Glomerular visceral epithelial cell (primary cell): ENCODE data around the gene MKRN3.
"Not testable (repeated sequence)": the region's sequence is repeated elsewhere in the genome, so short reads cannot be mapped to it uniquely, and the experiment has no call there.

Source experiments
- DNase-seq: peaks from one replicate; pipeline ENCODE4 v3.0.0-alpha.2; 2016; ENCODE audit errors: extremely low spot score

MKRN3 gene

DNA sequence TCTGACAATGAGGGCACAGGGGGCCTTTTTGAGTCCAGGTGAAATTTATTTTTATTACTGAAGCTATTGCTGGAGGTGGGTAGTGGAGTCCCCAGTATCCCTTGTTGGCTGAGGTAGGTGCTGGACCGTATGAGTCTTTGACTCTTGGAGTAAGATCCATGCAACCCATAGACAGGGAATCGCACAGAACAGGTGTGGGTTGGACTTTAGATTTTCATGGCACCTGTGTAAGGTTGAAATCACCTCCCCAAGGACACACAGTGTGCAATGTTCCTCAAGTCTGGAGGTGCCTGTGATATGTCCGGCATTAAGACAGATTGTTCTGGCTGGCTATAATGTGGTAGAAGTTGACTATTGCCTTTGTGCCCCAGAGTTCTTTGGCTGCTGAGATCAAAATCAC is 23.5 kb downstream of the MKRN3 start:
- no peak for DNase-seq

DNA sequence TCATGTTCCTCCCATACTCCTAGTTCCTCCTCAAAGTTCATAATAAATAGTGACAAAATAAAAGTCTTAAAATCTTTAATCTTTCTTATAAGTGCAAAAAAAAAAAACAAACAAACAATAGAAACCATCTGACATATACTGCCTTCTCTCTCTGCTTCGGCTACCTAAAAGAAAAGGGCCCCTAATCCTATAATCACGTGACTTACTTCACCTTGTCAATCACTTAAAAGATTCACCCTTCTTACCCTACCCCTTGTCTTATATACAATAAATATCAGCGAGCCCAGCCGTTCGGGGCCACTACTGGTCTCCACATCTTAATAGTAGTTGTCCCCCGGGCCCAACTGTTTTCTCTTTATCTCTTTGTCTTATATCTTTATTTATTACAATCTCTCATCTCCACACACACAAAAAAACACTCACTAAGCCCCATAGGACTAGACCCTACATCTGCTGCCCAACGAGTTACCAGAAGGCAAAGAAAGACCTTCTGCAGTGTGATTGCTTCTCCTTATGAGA is 28.8 kb downstream of the MKRN3 start:
- no peak for DNase-seq

DNA sequence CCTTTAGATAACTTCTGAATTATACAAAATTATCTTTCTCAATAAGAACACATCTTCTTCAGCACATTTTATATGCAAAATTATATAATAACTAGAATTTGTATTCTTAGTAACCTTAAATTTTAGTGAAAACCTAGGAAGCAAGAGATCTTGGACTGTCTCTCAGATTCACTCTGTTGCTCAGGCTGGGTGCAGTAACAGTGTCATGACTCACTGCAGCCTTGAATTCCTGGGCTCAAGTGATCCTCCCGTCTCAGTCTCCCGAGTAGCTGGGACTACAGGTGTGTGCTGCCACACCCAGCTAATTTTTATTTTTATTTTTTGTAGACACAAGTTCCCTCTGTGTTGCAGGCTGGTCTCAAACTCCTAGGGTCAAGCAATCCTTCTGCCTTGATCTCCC is 29.9 kb downstream of the MKRN3 start:
- DNase-seq = no peak

DNA sequence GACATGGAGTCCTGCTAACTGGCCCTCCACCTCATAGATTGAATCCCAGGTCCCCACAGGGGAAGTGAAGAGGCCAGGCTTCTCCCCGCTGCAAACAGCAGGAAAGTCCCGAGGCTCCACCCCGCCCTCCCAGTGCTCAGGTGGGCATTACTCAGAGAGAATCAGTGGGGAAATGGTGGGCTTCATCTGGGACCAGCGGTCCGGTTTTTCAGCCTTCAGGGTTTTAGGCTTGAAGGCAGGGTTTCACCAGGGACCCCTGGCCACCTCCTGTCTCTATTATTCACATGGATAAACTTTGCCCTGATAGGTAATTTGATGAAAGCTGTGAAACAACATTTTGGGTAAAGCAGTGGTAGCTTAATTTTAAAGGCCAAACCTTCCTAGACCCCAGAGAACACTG is 31.3 kb downstream of the MKRN3 start:
- no peak for DNase-seq

DNA sequence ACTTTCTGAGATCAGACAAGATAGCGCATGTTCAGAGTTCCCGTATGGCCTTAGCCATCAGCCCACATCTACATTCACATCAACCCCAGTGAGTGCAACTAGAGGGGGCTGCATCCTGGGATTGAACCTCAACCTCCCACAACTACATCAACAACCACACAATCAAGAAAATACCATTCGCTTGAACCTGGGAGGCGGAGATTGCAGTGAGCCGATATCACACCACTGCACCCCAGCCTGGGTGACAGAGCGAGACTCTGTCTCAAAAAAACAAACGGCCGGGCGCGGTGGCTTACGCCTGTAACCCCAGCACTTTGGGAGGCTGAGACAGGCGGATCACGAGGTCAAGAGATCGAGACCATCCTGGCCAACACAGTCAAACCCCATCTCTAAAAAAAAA is 31.8 kb downstream of the MKRN3 start:
- DNase-seq = not testable (repeated sequence)

DNA sequence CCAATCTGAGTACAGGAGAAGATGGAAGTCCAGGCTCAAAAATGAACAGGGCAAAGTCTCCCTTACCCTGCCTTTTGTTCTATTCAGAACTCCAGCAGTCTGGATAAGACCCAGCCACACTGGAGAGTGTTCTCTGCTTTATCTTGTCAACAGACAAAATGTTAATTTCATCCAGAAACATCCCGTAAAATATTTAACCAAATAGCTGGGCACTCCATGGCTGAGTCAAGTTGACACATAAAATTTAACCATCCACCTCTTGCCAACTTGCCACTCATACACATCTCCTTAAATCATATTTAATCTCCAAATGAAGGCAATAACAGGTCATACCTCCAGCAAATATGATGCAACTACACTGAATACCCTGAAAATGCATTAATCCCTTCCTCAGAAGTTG is 33.6 kb downstream of the MKRN3 start:
- no peak for DNase-seq

DNA sequence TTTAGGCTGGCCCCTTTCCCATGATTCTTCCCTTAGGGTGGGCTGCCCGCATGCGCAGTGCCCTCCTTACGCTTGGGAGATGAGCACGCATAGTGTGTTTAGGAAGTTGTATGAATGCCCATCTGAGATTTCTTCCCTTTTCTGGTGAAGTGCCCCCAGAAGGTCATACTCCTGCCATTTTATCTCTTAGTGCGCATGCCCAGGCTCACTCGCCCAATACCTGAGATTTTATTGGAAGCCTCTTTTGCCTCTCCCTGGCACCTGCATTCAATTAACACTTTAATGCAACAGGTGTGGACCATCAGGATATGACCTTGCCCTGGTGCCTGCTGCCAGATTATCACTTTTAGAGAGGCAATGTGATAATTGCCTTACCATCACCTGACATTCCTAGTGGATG is 36.6 kb downstream of the MKRN3 start:
- DNase-seq = no peak

DNA sequence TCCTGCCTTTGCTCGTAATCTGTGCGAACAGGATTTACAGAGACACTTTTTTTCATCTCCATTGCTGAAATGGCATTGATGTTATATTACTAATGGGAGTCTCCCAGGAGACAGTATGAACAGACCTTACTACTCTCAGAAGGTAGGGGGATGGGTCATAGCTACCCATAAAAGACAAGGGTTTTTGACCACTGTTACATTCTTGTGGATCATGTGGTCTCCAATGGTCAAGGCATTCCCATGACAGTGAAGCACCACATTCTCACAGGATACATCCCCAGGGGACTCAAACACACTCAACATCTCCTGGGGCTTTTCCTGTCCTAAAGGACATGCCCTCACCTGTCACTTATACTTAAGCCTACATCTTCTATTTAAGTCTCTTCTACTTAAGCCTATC is 40.8 kb downstream of the MKRN3 start:
- no peak for DNase-seq

DNA sequence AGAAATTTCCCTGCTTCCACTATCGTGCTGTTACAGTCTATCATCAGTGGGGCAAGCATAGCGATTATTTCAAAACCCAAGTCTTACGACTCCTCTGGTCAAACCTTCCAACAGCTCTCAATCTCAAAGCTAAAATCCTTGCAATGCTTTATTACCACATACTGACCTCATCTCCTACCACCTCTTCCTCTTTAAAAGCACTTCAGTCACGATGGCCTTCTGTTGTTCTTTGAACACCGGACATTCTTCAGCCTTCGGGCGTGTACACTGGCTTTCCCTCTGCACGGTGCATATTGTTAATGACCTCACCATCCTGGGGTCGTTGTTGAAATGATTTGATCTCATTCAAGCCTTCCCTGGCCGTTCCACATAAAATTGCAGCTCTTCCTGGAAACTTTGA is 51.1 kb downstream of the MKRN3 start:
- no peak for DNase-seq
